HepG2 (cell line): Measurements from ENCODE around the gene TPPP2. TPM values are rescaled to one million over a fixed set of nuclear protein-coding genes. Genes with fewer than 3 reads are reported as not detected.

Experiments
- AHR ChIP-seq: IDR thresholded peaks from 2 replicates; pipeline ENCODE4 v1.6.1; 2018; ENCODE audit warnings: missing genetic modification reagents, missing compliant biosample characterization
- ARNT ChIP-seq: fragments of 450-650 bp; IDR thresholded peaks from 2 replicates; pipeline ENCODE4 v1.6.1; 2017
- ARNT2 ChIP-seq: sonication (generic); formaldehyde crosslinking; IDR thresholded peaks from 2 replicates; pipeline ENCODE4 v1.8.0; 2022; ENCODE audit warnings: mild to moderate bottlenecking, low read depth, missing genetic modification reagents, moderate library complexity
- CAMTA2 ChIP-seq: sonication (generic); formaldehyde crosslinking; IDR thresholded peaks from 2 replicates; pipeline ENCODE4 v1.4.0; 2020; ENCODE audit warnings: mild to moderate bottlenecking, missing genetic modification reagents, borderline replicate concordance
- CBX5 ChIP-seq: sonication (generic); formaldehyde crosslinking; IDR thresholded peaks from 2 replicates; pipeline ENCODE4 v1.4.0; 2020; ENCODE audit warnings: missing genetic modification reagents, borderline replicate concordance
- CCAR2 ChIP-seq: fragments of 200-400 bp; formaldehyde crosslinking; optimal IDR thresholded peaks from 2 replicates; pipeline ENCODE3; 2018; ENCODE audit warnings: low read depth, mild to moderate bottlenecking, low read length, moderate library complexity
- HDAC2 ChIP-seq: sonication (generic); formaldehyde crosslinking; IDR thresholded peaks from 2 replicates; pipeline ENCODE4 v1.4.0; 2020; ENCODE audit warnings: missing genetic modification reagents
- MTA1 ChIP-seq: sonication (generic); formaldehyde crosslinking; IDR thresholded peaks from 2 replicates; pipeline ENCODE4 v1.4.0; 2020; ENCODE audit warnings: missing genetic modification reagents, mild to moderate bottlenecking, borderline replicate concordance
- NFE2L1 ChIP-seq: sonication (generic); formaldehyde crosslinking; IDR thresholded peaks from 2 replicates; pipeline ENCODE4 v1.4.0; 2020; ENCODE audit warnings: missing genetic modification reagents, mild to moderate bottlenecking, borderline replicate concordance
- RFX3 ChIP-seq: IDR thresholded peaks from 2 replicates; pipeline ENCODE4 v1.6.1; 2016; ENCODE audit warnings: missing biosample characterization, missing genetic modification reagents
- SATB2 ChIP-seq: sonication (generic); formaldehyde crosslinking; IDR thresholded peaks from 2 replicates; pipeline ENCODE4 v1.5.0; 2020; ENCODE audit warnings: missing genetic modification reagents
- SETDB1 ChIP-seq: sonication (generic); formaldehyde crosslinking; IDR thresholded peaks from 2 replicates; pipeline ENCODE4 v1.5.1; 2020; ENCODE audit warnings: missing genetic modification reagents, mild to moderate bottlenecking, borderline replicate concordance
- TCF12 ChIP-seq, 2 experiments: fragments of 450-650 bp in 1 of 2; sonication (generic) in 1 of 2; formaldehyde crosslinking in 1 of 2; IDR thresholded peaks; 2 replicates each; pipeline versions ENCODE4 v1.6.1 to v1.8.0; 2017 to 2022; ENCODE audit warnings: antibody characterized with exemption in 1 of 2, mild to moderate bottlenecking in 1 of 2, missing genetic modification reagents in 1 of 2, moderate library complexity in 1 of 2
- TRAFD1 ChIP-seq: sonication (generic); formaldehyde crosslinking; IDR thresholded peaks from 2 replicates; pipeline ENCODE4 v1.5.1; 2020; ENCODE audit warnings: missing genetic modification reagents, mild to moderate bottlenecking, borderline replicate concordance
- ZFYVE20 ChIP-seq: sonication (generic); formaldehyde crosslinking; IDR thresholded peaks from 2 replicates; pipeline ENCODE4 v1.8.0; 2023; ENCODE audit warnings: low read depth, mild to moderate bottlenecking, moderate library complexity, missing genetic modification reagents, borderline replicate concordance
- ZMYM2 ChIP-seq: sonication (generic); formaldehyde crosslinking; IDR thresholded peaks from 2 replicates; pipeline ENCODE4 v1.8.0; 2022; ENCODE audit warnings: mild to moderate bottlenecking, missing genetic modification reagents
- ZNF3 ChIP-seq: IDR thresholded peaks from 2 replicates; pipeline ENCODE4 v1.7.0; 2017; ENCODE audit warnings: inconsistent platforms
- ZNF616 ChIP-seq: sonication (generic); formaldehyde crosslinking; IDR thresholded peaks from 2 replicates; pipeline ENCODE4 v1.5.0; 2020; ENCODE audit warnings: low read depth, mild to moderate bottlenecking, missing genetic modification reagents
- ZZZ3 ChIP-seq: sonication (generic); formaldehyde crosslinking; IDR thresholded peaks from 2 replicates; pipeline ENCODE4 v1.4.0; 2020; ENCODE audit warnings: missing genetic modification reagents, mild to moderate bottlenecking, borderline replicate concordance
- polyA plus RNA-seq, 8 experiments: library from polyadenylated mRNA; depleted of rRNA in 3 of 8; stranded (reverse) in 7 of 8; unstranded in 1 of 8; fragments of >200 nt; fragmentation: Illumina TruSeq in 4 of 8; extraction: Trizol in 4 of 8; gene quantifications; 2 replicates each; pipeline versions ENCODE4 v1.2.1 to v1.2.3, GENCODE V29; 2011 to 2016; ENCODE audit warnings: low read depth in 4 of 8, missing spikeins in 1 of 8, mixed read lengths in 1 of 8; ENCODE audit not compliant: insufficient read depth in 1 of 8
- total RNA-seq, 5 experiments: library from RNA; depleted of rRNA; stranded (reverse); fragments of >200 nt; fragmentation: Illumina TruSeq; extraction: Trizol; gene quantifications; 2 replicates each; pipeline ENCODE4 v1.2.3, GENCODE V29; 2016; ENCODE audit warnings: low read depth in 1 of 5
- TF ChIP-seq, protein P1 (sequence below): sonication (generic); formaldehyde crosslinking; IDR thresholded peaks from 2 replicates; pipeline ENCODE4 v1.9.0; 2021; ENCODE audit warnings: missing genetic modification reagents, borderline replicate concordance
- TF ChIP-seq, protein P2 (sequence below): sonication (generic); formaldehyde crosslinking; IDR thresholded peaks from 2 replicates; pipeline ENCODE4 v1.8.1; 2023; ENCODE audit warnings: missing genetic modification reagents, mild to moderate bottlenecking, borderline replicate concordance
- TF ChIP-seq, protein P3 (sequence below): IDR thresholded peaks from 2 replicates; pipeline ENCODE4 v1.6.1; 2012; ENCODE audit warnings: inconsistent platforms
- TF ChIP-seq, protein P4 (sequence below): sonication (generic); formaldehyde crosslinking; conservative IDR thresholded peaks from 2 replicates; pipeline ENCODE4 v1.4.0; 2020; ENCODE audit warnings: mild to moderate bottlenecking, missing genetic modification reagents, moderate library complexity

The TPPP2 gene
- total and polyA plus RNA-seq, 2 of the 13 experiments (the other 11 are each of a cell fraction or from before 2014, with no cell fraction given): 0.58 to 4.2 TPM

DNA sequence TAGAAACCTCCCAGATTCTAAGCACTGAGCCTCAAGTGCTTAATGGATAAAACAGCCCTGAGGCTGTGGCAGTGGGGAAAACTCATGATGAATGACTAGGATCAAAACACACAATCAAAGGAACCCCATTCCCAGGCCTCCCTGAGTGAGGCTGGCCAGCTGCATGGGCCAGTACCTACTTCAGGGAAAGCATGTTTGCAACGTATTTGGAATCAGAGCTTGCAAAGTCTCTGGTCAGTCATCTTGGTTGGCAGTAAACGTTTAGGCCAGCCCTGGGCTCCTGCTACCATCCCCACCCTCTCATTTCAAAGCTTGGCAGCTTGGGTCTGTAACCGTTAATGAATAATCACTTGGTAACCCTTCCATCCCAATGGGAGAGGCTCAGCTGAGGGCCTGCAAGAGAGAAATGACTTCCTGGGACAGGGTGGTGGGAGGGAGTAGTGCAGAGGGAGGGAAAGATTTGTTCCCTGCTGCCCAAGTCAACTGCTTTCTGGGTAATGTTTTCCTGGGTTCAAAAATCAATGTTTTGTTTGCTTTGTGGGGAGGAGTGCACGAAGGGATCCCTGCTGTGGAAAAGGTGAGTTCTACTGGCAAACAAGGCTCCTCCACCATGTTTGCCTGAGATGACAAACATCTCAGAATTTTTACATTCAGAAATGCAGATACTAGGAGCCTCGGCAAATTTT is 25.6 kb downstream of the TPPP2 start (continued):
- no peak for TF ChIP-seq TCF12 (IDR thresholded peaks at IDR 0.05)
- peak; percentile 67; the same call in 1 of the 2 replicates for TF ChIP-seq TCF12 (CRISPR knock-in tag; IDR thresholded peaks at IDR 0.05)
- TF ChIP-seq, protein P1, sequence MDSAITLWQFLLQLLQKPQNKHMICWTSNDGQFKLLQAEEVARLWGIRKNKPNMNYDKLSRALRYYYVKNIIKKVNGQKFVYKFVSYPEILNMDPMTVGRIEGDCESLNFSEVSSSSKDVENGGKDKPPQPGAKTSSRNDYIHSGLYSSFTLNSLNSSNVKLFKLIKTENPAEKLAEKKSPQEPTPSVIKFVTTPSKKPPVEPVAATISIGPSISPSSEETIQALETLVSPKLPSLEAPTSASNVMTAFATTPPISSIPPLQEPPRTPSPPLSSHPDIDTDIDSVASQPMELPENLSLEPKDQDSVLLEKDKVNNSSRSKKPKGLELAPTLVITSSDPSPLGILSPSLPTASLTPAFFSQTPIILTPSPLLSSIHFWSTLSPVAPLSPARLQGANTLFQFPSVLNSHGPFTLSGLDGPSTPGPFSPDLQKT (CRISPR knock-in tag): no peak
- no peak for TF ChIP-seq ARNT
- TF ChIP-seq NFE2L1: no peak
- TF ChIP-seq CAMTA2 (CRISPR knock-in tag): no peak
- TF ChIP-seq SATB2 (CRISPR knock-in tag): peak; percentile 77; the same call in 1 of the 2 replicates
- peak; percentile 44; the same call in 1 of the 2 replicates for TF ChIP-seq ZMYM2 (CRISPR knock-in tag)
- TF ChIP-seq ZZZ3 (CRISPR knock-in tag): no peak
- TF ChIP-seq TRAFD1: no peak
- no peak for TF ChIP-seq ZNF616 (CRISPR knock-in tag)
- TF ChIP-seq, protein P2, sequence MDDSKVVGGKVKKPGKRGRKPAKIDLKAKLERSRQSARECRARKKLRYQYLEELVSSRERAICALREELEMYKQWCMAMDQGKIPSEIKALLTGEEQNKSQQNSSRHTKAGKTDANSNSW (CRISPR knock-in tag): no peak
- no peak for TF ChIP-seq CCAR2
- TF ChIP-seq HDAC2 (CRISPR knock-in tag): peak; percentile 95
- TF ChIP-seq AHR (CRISPR knock-in tag): no peak
- TF ChIP-seq ZNF3 (CRISPR knock-in tag): no peak
- TF ChIP-seq, protein P3, sequence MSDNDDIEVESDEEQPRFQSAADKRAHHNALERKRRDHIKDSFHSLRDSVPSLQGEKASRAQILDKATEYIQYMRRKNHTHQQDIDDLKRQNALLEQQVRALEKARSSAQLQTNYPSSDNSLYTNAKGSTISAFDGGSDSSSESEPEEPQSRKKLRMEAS: peak; percentile 69
- peak; percentile 83 for TF ChIP-seq MTA1 (CRISPR knock-in tag)
- TF ChIP-seq ARNT2 (CRISPR knock-in tag): 0 out of 2 replicates have a peak, but pooled peaks have one; percentile 24
- TF ChIP-seq SETDB1 (CRISPR knock-in tag): no peak
- TF ChIP-seq ZFYVE20 (CRISPR knock-in tag): no peak
- TF ChIP-seq CBX5 (CRISPR knock-in tag): peak; percentile 34; the same call in 1 of the 2 replicates
- TF ChIP-seq, protein P4, sequence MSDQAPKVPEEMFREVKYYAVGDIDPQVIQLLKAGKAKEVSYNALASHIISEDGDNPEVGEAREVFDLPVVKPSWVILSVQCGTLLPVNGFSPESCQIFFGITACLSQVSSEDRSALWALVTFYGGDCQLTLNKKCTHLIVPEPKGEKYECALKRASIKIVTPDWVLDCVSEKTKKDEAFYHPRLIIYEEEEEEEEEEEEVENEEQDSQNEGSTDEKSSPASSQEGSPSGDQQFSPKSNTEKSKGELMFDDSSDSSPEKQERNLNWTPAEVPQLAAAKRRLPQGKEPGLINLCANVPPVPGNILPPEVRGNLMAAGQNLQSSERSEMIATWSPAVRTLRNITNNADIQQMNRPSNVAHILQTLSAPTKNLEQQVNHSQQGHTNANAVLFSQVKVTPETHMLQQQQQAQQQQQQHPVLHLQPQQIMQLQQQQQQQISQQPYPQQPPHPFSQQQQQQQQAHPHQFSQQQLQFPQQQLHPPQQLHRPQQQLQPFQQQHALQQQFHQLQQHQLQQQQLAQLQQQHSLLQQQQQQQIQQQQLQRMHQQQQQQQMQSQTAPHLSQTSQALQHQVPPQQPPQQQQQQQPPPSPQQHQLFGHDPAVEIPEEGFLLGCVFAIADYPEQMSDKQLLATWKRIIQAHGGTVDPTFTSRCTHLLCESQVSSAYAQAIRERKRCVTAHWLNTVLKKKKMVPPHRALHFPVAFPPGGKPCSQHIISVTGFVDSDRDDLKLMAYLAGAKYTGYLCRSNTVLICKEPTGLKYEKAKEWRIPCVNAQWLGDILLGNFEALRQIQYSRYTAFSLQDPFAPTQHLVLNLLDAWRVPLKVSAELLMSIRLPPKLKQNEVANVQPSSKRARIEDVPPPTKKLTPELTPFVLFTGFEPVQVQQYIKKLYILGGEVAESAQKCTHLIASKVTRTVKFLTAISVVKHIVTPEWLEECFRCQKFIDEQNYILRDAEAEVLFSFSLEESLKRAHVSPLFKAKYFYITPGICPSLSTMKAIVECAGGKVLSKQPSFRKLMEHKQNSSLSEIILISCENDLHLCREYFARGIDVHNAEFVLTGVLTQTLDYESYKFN: peak; percentile 98
- no peak for TF ChIP-seq RFX3 (CRISPR knock-in tag)
